MM.1S (cell line): ENCODE data around the gene SCIN.

Source experiments
- EZH2phosphoT487 ChIP-seq: fragments of 300-600 bp; sonication (generic); IDR thresholded peaks from 2 replicates; pipeline ENCODE4 v1.6.1; 2018; ENCODE audit warnings: antibody characterized with exemption, low read length
- TF ChIP-seq, protein P1 (sequence below): fragments of 300-600 bp; sonication (generic); IDR thresholded peaks from 2 replicates; pipeline ENCODE4 v1.5.1; 2016; ENCODE audit warnings: antibody characterized with exemption, low read length, mixed read lengths

GRCh38 chr7:12550956-12551355 lies 19.6 kb upstream of the SCIN start:
- TF ChIP-seq, protein P1, sequence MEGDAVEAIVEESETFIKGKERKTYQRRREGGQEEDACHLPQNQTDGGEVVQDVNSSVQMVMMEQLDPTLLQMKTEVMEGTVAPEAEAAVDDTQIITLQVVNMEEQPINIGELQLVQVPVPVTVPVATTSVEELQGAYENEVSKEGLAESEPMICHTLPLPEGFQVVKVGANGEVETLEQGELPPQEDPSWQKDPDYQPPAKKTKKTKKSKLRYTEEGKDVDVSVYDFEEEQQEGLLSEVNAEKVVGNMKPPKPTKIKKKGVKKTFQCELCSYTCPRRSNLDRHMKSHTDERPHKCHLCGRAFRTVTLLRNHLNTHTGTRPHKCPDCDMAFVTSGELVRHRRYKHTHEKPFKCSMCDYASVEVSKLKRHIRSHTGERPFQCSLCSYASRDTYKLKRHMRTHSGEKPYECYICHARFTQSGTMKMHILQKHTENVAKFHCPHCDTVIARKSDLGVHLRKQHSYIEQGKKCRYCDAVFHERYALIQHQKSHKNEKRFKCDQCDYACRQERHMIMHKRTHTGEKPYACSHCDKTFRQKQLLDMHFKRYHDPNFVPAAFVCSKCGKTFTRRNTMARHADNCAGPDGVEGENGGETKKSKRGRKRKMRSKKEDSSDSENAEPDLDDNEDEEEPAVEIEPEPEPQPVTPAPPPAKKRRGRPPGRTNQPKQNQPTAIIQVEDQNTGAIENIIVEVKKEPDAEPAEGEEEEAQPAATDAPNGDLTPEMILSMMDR: no peak
- no peak for TF ChIP-seq EZH2phosphoT487
